Melanocyte of skin (primary cell): ENCODE data around the gene BCL6B. TPM values are rescaled to one million over a fixed set of nuclear protein-coding genes. Genes with fewer than 3 reads are reported as not detected.

ENCODE experiments used
- small RNA-seq, 2 donors: library from RNA; depleted of rRNA; stranded (forward); fragments of <200 nt; gene quantifications; one replicate each; pipeline ENCODE3, GENCODE V24; 2012
- total RNA-seq, 2 donors: library from RNA; depleted of rRNA; stranded (reverse); fragments of >200 nt; gene quantifications; 2 replicates each; pipeline ENCODE4 v1.2.3, GENCODE V29; 2012

BCL6B gene
- total RNA-seq, result not detected

GRCh38 chr17:7022781-7023571, at the start of gene BCL6B:
TSS of gene BCL6B (plus strand) at chr17:7023050. CDS start at chr17:7023672, 622 bp downstream.

GRCh38 chr17:6995500-6996255, 27.2 kb upstream of the BCL6B start, which contains the start of gene ALOX12:
TSS of gene ALOX12 (plus strand) at chr17:6996049. CDS start at chr17:6996118, 69 bp downstream.

GRCh38 chr17:7035591-7036368, 12.9 kb downstream of the BCL6B start, which contains the start of gene SLC16A13:
TSS of gene SLC16A13 (plus strand) at chr17:7036015. CDS start at chr17:7036383, 368 bp downstream.

GRCh38 chr17:7043497-7044198, 20.8 kb downstream of the BCL6B start, which contains the start of gene SLC16A11:
TSS of gene SLC16A11 (minus strand) at chr17:7044092. CDS start at chr17:7043513, 579 bp downstream.

Small RNA genes within 50 kb of the gene (small RNA-seq; reads per million reads assigned to genes)
- gene AC120057.1, result 0 to 0.23 reads per million in 2 donors

Other genes with a start within 250 kb of the BCL6B start
- gene FBXO39, start 246.8 kb upstream of the BCL6B start, total RNA-seq, result 1 to 10 TPM in 1 of 2 donors, under 1 TPM in 1; 1.00 to 1.0 TPM
- gene TEKT1, start 191.3 kb upstream of the BCL6B start, total RNA-seq, result not detected
- not detected for gene ALOX12, start 27.0 kb upstream of the BCL6B start, total RNA-seq
- 10 to 100 TPM; 87.2 to 90.5 TPM for gene RNASEK, start 10.4 kb upstream of the BCL6B start, total RNA-seq
- gene SLC16A13, start 13.0 kb downstream of the BCL6B start, total RNA-seq, result 1 to 10 TPM in 1 of 2 donors, under 1 TPM in 1; 1.00 to 1.4 TPM
- under 1 TPM in 1 of 2 donors, not detected in 1; under 0.01 TPM for gene SLC16A11, start 21.0 kb downstream of the BCL6B start, total RNA-seq
- gene CLEC10A, start 57.2 kb downstream of the BCL6B start, total RNA-seq, result not detected
- not detected for gene ASGR2, start 91.8 kb downstream of the BCL6B start, total RNA-seq
- under 1 TPM; 0.33 to 0.34 TPM for gene ASGR1, start 156.3 kb downstream of the BCL6B start, total RNA-seq
- 1 to 10 TPM; 6.2 to 9.7 TPM for gene DLG4, start 196.8 kb downstream of the BCL6B start, total RNA-seq
- gene ACADVL, start 196.9 kb downstream of the BCL6B start, total RNA-seq, result 100 to 1,000 TPM in 1 of 2 donors, 10 to 100 TPM in 1; 86.6 to 149 TPM
- gene DVL2, start 211.5 kb downstream of the BCL6B start, total RNA-seq, result 100 to 1,000 TPM in 1 of 2 donors, 10 to 100 TPM in 1; 98.6 to 107 TPM
- gene PHF23, start 216.4 kb downstream of the BCL6B start, total RNA-seq, result 10 to 100 TPM; 65.7 to 80.9 TPM
- 100 to 1,000 TPM; 165 to 225 TPM for gene GABARAP, start 219.4 kb downstream of the BCL6B start, total RNA-seq
- 10 to 100 TPM; 18.6 to 30.3 TPM for gene CTDNEP1, start 228.7 kb downstream of the BCL6B start, total RNA-seq
- 10 to 100 TPM; 33.7 to 47.3 TPM for gene ELP5, start 229.2 kb downstream of the BCL6B start, total RNA-seq
- gene CLDN7, start 239.4 kb downstream of the BCL6B start, total RNA-seq, result under 1 TPM; 0.69 to 1.00 TPM